Kasumi-1 (cell line): ENCODE data around the gene GRK5.
"Not testable (repeated sequence)": the region's sequence is repeated elsewhere in the genome, so short reads cannot be mapped to it uniquely, and the experiment has no call there.

Experiments
- DNase-seq, 2 experiments: peaks; one replicate each; lab custom pipeline; 2025; lab: John Stamatoyannopoulos, UW

GRK5 gene

DNA sequence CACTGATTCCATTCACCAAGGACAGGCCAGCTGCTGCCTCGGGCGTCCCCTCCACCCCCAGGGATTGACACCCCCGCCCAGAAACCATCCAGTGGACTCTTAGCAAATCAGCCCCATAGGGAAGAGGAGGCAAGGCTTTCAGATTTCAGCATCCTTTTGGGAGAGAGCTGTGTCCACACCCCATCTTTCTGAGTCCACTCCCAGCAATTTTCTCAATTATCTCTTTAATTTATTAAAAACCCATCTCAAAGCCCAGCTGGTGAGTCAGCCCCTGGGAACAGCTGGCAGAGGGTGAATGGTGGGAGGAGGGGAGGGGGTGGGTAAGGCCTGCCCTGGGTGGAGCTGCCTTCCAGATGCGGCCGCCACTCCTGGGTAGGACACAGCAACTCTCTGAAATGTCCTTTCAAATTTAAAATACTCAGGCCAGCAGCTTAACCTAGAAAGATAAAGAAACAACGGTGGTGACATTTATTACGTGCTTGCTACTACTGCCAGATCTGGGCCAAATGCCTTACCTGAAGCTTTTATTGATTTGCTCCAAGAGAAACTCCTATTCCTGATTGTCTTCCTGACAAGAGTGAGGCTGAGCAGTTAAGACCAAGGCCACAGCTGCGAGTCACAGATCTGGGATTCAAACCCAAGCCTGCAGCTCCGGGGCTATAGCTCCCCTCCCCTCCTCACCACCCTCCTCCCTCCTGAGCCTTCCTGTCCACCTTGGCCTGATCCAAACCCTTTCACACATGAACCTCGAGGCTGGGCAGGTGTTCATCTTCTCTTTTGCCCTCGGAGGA, 214.7 kb downstream of the GRK5 start:
- DNase-seq = no peak

DNA sequence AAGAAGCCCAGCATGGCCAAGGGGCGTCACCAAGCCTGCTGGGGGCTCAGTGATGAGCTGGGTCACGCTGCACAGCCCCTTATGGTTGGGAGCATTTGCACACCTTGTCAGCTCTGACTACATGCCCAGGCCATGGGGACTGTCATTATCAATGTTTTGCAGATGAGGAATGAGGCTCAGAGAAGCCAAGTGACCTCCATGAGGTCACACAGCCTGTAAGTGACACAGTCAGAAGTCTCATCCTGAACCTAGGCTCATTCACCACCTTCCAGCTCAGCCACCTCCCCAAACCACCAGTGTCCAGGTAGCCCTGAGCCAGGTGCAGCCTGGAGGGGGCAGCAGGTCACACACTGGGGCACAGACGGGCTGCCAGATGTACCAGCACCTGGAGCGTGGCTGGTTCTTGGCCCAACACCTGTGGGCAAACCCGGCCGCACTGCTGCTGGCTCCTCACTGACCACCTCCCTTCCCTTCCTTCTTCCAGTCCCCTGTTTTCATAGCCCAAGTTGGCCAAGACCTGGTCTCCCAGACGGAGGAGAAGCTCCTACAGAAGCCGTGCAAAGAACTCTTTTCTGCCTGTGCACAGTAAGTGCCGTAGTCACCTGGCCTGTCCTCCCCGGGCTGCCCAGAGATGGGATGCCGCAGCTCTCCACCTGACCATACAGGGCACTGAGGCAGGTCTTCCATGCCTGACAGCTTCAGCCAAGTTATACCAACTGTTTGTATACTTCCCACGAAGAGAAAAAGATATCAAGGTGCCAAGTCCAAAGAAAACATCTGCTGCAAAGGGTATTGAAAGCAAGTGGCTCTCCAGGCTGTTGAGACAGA, 215.5 kb downstream of the GRK5 start:
- DNase-seq = no peak

DNA sequence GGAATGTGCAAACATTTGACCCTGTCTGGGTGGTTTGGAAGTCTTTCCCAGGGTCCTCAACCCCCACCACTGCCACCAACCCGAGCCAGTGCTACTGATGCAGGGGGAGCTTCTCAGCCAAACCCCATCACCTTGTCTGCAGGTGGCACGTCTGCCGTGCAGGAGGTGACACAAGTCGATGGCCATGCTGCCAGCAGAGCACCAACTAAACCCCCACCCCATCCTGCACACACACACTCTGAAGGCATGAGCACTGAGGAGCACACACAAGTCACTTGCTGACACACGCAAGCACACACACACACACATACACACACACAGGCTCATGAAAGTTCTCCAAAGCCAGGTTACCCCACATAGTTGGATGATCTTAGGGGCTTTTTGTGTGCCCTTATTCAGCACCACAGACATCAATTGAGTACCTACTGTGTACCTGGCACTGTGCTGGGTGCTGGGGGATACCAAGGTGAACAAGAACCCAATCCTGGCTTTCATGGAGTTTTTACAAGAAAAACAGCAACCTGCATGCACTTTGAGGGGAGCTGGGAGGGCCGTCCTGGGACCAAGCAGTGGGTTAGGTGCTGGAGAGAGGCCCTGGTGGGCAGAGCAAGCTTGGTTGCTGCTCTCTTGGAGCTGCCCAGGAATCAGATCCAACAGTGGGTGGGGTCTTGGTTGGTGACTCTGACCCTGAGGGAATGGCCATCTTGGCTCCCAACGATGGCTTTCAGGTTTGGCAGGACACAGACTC, 216.3 kb downstream of the GRK5 start:
- DNase-seq = no peak

DNA sequence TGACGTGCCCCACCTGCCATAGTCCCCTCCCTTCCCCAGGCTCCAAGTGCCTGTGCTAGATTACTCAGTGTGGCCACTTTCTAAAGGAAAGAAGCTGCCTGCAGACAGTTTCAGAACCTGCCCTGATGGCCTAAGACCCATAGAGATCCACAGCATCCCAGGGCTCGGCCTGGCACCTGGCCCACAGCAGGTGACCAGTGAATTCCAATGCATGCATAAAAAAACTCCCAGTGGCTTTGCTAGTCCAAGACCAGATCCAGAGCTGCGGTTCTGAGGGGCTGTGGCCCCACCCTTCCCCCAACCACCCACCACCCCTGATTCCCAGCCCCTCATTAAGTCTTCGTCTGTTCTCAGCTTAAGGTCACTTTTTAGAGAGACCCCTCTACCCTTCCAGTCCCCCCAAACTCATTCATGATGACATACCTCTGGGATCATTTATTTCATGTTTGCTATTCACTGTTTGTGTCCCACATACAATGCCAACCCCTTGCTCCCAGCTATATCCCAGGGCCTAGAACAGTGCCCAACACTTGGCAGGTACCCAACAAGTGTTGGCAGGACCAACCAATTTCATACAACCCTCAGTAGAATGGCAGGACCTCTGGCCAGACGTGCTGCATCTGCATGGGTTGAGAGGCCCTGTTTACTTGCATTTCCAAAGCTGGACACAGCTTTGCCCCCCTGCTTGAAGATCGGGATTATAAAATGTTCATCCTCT, 217.0 kb downstream of the GRK5 start:
- no peak for DNase-seq

DNA sequence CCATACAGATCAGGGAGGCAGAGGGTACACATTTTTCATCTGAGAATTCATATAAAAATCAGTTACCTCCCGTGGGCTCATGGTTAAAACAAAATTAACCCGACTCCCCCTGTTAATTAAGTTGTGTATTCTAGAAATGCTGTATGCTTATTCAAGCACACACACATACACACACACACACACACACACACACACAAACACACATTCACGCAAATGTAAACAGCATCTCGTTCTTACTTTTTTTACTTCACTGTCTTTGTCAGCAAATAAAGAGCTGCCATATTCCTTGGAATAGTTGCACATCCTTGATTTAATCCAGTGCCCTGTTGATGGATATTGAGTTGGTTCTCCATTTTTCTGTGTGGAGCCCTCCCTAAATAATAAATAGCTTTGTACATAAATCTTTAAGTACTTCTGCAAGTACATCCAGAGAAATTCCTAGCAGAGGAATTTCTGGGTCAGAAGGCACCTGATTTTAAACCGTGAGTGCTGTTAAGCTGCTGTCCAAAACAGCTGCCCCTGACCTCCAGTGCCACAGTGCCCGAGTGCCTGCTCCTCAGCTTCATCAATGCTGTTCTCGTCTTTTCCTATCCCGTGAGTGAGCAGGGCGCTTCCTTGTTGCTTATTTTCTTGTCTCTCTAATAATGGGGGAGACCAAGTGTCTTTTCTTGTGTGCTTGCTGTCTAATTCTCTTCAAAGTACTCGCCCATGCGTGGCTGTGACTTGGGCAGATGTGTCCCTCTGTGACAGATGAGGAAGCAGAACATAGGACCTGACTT, 217.9 kb downstream of the GRK5 start:
- DNase-seq = no peak

DNA sequence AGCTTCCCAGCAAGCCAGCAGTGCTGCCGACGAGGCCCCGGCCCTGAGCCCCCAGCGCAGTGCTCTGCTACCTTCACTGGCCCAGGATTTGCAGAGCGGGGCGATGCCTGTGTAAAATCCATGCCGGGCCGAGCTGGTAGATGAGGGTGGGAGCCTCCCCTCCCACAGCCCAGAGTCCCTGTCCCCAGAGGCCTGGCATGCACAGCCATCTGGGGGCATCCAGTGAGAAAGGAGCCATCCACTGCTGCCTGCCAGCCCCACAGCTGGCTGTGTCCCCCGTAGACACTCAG, 218.5 kb downstream of the GRK5 start:
- DNase-seq = no peak

DNA sequence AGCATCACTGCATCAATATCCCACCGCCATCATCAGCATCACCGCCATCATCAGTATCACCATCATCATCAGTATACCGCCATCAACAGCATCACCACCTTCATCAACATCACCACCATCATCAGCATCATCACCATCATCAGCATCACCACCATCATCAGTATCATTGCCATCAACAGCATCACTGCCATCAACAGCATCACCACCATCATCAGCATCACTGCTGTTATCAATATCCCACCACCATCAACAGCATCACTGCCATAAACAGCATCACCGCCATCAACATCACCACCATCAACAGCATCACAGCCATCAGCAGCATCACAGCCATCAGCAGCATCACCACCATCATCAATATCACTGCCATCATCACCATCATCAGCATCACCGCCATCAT, 219.3 kb downstream of the GRK5 start:
- no peak for DNase-seq

DNA sequence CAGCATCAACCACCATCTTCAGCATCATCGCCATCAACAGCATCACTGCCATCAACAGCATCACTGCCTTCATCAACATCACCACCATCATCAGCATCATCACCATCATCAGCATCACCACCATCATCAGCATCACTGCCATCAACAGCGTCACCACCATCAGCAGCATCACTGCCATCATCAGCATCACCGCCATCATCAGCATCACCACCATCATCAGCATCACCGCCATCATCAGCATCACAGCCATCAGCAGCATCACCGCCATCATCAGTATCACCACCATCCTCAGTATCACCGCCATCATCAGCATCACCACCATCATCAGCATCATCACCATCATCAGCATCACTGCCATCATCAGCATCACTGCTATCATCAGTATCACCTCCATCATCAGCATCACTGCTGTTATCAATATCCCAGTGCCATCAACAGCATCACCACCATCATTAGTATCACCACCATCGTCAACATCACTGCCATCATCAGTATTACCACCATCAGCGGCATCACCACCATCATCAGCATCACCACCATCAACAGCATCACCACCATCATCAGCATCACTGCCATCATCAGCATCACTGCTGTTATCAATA, 220.0 kb downstream of the GRK5 start:
- no peak for DNase-seq

DNA sequence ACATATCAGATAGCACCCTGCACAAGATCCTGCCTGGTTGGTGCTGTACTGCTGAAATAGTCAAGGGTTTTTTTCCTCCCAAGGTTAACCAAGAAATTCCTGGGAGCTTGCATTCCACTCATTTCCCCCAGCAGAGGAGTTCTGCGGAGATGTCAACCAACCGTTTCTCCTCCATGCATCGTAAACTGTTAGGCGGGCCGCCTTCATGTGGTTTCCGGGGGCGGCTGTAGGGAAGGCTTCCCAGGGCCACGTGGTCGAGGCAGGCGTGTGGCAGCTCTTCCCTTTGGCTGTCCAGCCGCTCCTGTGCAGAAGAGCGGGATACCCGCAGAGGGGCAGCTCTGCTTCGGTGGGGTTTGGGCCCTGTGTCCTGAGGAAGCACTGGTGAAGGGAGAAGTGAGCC, 221.4 kb downstream of the GRK5 start:
- DNase-seq = peak; percentile 71 to 76

DNA sequence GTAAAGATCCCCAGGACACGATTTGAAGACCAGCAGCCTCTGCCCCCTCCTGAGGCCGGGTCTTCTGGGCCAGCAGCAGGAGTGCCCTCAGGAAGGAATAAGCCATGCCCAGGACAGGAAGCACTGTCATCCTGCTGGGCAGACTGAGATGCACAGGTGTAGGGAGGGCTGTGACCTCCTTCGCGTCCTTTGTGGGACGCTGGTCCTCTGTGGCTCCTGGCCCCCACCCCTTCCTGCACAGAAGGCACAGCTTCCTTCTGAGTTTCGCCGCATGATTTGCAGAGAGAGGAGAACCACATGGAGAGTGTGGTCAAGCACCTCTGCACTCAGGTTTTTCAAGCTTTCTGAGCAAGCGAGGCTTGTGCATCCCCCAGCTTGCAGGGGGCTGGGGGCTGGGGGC, 222.4 kb downstream of the GRK5 start:
- DNase-seq = no peak

DNA sequence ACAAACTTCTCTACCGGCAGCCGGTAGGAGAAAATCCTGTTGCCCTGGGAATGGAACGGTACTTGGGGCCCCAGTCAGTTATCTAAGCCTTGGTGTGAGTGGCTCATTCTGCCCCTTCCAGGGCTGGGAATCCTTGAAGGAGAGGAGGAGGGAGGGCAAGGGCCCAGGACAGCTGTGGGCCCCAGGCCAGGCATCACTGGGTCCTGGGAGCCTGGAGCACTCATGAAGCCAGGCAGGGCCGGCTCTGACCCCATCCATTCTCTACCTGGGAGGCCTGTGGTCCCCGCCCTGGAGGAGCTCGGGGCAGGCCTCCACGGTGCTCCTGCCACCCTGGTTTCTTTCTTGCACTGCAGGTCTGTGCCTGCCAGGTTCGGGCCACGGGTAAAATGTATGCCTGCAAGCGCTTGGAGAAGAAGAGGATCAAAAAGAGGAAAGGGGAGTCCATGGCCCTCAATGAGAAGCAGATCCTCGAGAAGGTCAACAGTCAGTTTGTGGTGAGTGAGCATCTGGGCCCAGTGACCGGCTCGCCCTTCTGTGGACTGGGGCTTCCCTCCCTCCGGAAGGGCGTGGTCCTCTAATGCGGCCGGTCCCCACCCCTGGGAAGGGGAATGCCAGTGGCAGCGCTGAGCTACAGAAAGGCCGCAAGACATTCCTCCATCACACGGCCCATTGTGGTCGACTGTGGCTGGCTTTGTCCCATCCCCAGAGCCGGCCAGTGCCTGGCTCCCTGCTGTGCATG, 223.8 kb downstream of the GRK5 start:
- DNase-seq = no peak

DNA sequence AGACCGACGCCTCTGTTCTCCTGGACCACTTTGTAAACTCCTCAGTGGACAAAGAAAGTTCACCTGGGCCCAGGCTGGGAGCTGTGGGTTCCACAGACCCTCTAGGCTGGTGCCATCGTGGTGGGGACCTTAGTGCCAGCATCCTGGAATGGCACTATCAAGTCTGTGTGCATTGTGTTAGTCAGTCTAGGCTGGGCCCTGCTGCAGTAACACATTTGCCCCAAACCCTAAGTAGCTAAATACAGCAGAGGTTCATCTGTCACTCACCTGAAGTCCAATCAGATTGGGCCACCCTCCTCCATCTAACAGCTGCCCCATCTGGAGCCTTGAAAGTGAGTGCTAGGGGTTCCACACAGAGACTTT, 224.4 kb downstream of the GRK5 start:
- DNase-seq = no peak

DNA sequence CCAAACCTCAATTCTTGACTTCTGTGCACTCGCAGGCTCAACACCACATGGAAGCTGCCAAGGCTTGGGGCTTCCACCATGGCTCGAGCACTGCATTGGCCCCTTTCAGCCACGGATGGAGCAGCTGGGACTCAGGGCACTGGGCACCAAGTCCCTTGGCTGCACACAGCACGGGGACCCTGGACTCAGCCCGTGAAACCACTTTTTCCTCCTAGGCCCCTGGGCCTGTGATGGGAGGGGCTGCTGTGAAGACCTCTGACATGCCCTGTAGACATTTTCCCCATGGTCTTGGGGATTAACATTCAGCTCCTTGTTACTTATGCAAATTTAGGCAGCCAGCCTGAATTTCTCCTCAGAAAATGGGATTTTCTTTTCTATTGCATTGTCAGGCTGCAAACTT, 227.6 kb downstream of the GRK5 start:
- not testable (repeated sequence) for DNase-seq

DNA sequence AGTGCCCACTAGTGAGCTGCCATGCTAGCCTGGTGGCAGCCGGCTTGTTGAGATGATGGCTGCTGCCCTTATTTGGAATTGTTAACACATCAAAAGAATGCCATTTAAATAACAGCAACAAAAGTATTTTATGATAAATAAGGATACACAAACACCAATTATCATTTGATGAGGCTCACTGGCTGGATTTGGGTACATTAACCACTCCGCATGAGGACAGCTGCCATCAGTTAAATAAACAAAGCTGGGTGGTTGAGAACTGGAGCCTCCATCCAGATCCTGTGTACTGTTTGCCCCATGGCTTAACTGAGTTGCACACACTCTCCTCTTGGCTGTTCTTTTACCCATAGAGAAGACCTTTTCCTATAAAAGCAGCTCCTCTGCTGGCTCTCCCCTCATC, 231.3 kb downstream of the GRK5 start:
- DNase-seq = no peak

DNA sequence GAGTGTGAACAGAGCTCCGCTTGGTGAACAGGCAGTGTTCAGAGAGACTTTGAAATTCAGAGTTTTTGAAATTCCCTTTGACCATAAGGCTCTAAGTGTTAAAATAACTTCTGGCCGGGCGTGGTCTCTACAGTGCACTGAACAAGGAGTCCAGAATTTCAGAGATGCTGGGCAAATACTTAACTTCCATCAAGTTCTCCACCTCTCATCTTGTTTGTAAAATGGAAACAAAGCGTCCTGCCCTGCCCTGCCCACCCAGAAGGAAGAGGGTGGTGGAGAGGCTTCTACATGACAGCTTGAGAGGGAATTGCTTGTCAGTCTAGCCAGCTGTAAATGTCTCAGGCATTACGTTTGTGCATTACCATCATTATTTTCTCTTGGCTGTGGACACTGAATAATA, 232.6 kb downstream of the GRK5 start:
- no peak for DNase-seq

DNA sequence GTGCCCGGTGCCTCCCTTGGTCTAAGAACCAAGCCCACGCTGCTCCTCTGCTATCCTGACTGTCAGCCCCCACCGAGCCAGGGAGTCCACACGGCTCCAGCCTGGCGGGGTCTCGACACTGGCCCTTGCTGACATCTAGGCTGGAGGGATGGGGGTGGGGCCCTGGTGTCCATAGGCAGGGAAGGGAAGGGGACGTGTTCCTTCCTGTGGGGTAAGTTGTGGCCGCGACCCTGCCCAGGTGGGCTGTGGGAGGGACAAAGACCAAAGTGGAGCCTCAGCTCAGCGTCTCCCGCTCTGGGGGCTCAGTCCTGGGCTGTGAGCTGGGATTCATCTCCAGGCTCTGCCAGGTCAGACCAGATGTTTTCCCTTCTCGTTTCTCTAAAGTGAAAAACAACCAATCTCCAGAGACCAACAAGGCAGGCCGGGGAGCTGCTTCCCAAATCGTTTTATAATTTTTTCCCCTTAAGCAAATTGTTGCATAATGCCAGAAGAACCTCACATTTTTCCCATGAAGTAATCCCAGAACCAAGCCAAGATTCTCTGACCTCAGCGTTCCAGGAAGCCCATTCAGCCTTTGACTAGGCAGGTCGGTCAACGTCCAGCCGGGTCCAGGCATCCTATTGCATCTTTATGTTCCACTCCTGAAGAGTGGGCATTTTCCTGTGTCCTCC, 233.9 kb downstream of the GRK5 start:
- no peak for DNase-seq

DNA sequence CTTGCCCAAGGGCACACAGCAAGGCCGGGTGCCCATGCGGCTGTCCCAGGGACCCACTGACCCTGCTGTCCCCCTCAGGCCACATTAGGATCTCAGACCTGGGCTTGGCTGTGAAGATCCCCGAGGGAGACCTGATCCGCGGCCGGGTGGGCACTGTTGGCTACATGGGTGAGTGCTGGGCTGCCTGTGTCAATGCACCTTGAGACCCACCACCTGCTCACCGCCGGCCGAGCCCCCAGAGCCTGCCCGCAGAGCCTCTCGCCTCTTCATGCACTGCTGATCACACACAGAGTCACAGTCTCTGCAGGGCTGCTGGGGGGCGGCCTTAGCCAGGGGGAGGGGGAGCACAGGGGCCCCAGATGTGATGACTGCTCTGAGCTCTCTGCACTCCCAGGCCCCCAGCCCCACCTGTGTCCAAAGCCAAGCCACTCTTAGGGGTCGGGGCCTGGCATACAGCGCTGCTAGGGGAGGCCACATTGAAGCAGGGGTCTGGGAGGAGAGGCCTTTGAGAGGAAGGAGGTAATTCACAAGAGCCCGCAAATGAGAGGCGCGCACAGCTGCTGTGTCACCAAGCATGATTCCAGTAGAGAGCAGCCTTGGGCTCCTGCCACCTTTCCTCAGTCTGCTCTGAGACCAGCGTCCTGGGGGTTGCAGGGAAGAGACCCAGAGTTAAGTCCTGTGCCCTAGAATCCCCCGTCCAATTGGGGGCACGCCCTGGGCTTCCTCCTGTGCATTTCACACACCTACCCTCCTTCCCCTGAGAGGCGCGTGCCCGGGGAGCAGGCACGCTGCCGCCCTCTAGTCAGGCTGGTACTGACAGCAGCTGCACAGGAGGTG, 234.8 kb downstream of the GRK5 start:
- peak; percentile 35 to 47 for DNase-seq

DNA sequence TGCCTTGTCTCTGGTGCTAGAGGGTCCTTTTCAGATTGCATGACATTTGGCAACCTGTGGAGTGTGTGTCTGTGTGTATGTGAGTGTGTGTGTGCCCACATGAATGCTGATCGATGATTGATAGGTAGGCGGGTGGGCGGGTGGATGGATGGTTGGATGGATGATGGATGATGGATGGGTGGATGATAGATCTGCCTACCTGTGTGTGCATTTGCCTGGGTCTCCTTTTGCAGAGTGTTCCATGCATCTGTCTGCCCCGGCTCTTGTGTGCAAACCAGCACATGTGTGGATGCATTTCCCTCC, 235.3 kb downstream of the GRK5 start:
- no peak for DNase-seq

DNA sequence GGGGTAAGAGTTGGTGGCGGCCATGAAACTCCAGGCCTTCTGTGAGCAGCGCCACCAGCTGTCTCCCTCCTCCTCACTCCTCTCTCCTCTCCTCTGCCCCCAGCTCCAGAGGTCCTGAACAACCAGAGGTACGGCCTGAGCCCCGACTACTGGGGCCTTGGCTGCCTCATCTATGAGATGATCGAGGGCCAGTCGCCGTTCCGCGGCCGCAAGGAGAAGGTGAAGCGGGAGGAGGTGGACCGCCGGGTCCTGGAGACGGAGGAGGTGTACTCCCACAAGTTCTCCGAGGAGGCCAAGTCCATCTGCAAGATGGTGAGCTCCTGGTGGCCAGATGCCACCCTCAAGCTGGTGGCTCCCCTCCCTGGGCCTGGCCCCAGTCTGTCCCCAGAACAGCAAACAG, 236.1 kb downstream of the GRK5 start:
- DNase-seq = no peak
